Hepatocyte (in vitro differentiated cells): ENCODE results near the gene ADAMTSL3. TPM values are rescaled to one million over a fixed set of nuclear protein-coding genes. Genes with fewer than 3 reads are reported as not detected.

Experiments
- DNase-seq: peaks from one replicate; pipeline ENCODE4 v3.0.0-alpha.2; 2016; ENCODE audit warnings: low spot score
- H2AFZ ChIP-seq: fragments of 200-600 bp; sonication (generic); 2 replicates; pipeline ENCODE4 v1.6.0; 2016; ENCODE audit warnings: antibody characterized with exemption, mild to moderate bottlenecking
- H3K27ac ChIP-seq: fragments of 200-600 bp; sonication (generic); 2 replicates; pipeline ENCODE4 v1.5.1; 2016; ENCODE audit warnings: mild to moderate bottlenecking
- H3K27me3 ChIP-seq: fragments of 200-600 bp; sonication (generic); 2 replicates; pipeline ENCODE4 v1.6.1; 2016
- H3K36me3 ChIP-seq: fragments of 200-600 bp; sonication (generic); replicated peaks from 2 replicates; pipeline ENCODE4 v1.5.1; 2016; ENCODE audit warnings: low read depth; ENCODE audit not compliant: insufficient read depth
- H3K4me1 ChIP-seq: fragments of 200-600 bp; sonication (generic); 2 replicates; pipeline ENCODE4 v1.5.1; 2016; ENCODE audit warnings: mild to moderate bottlenecking, moderate library complexity; ENCODE audit not compliant: insufficient read depth
- H3K4me2 ChIP-seq: fragments of 200-600 bp; sonication (generic); 2 replicates; pipeline ENCODE4 v1.6.0; 2016
- H3K4me3 ChIP-seq: fragments of 200-600 bp; sonication (generic); 2 replicates; pipeline ENCODE4 v1.5.1; 2016; ENCODE audit warnings: mild to moderate bottlenecking
- H3K79me2 ChIP-seq: fragments of 200-600 bp; sonication (generic); 2 replicates; pipeline ENCODE4 v1.6.0; 2017; ENCODE audit warnings: mild to moderate bottlenecking
- H3K9me2 ChIP-seq: fragments of 200-600 bp; sonication (generic); replicated peaks from 2 replicates; pipeline ENCODE4 v1.6.0; 2017; ENCODE audit warnings: mild to moderate bottlenecking; ENCODE audit not compliant: insufficient read depth
- H3K9me3 ChIP-seq: fragments of 200-600 bp; sonication (generic); 2 replicates; pipeline ENCODE4 v1.5.1; 2016; ENCODE audit warnings: low read depth, mild to moderate bottlenecking
- H4K20me1 ChIP-seq: fragments of 200-600 bp; sonication (generic); 2 replicates; pipeline ENCODE4 v1.6.0; 2016; ENCODE audit warnings: mild to moderate bottlenecking; ENCODE audit not compliant: insufficient read depth, poor library complexity, severe bottlenecking
- CTCF ChIP-seq: fragments of 200-600 bp; sonication (generic); IDR thresholded peaks from 2 replicates; pipeline ENCODE4 v1.5.1; 2016; ENCODE audit warnings: antibody characterized with exemption, mild to moderate bottlenecking; ENCODE audit not compliant: poor library complexity
- EZH2 ChIP-seq: fragments of 200-600 bp; sonication (generic); IDR thresholded peaks from 2 replicates; pipeline ENCODE4 v1.6.1; 2016; ENCODE audit warnings: antibody characterized with exemption, mild to moderate bottlenecking, borderline replicate concordance
- EZH2phosphoT487 ChIP-seq: fragments of 200-600 bp; sonication (generic); IDR thresholded peaks from one replicate; pipeline ENCODE4 v1.6.1; 2018; ENCODE audit warnings: antibody characterized with exemption, mild to moderate bottlenecking, low read depth, moderate library complexity; ENCODE audit not compliant: unreplicated experiment, severe bottlenecking
- WGBS: methylation state at CpG from one replicate; pipeline ENCODE4 v1.1.6; 2016; ENCODE audit warnings: low lambda C conversion rate; ENCODE audit errors: missing lambda C conversion rate; 5-methylcytosine and 5-hydroxymethylcytosine counted together
- polyA plus RNA-seq: library from polyadenylated mRNA; unstranded; fragments of >200 nt; fragmentation: Nextera tagmentation; extraction: Ambion mirVana; gene quantifications from 2 replicates; pipeline ENCODE4 v1.2.1, GENCODE V29; 2016
- total RNA-seq: library from RNA; depleted of rRNA; stranded (reverse); fragments of >200 nt; gene quantifications from 2 replicates; pipeline ENCODE4 v1.2.3, GENCODE V29; 2014

Gene ADAMTSL3
- total and polyA plus RNA-seq, 2 experiments from 2014 or later, result 5.0 to 5.2 TPM

- Histone ChIP-seq H3K36me3 (no peaks in the 10 kb centered on the region), H3K79me2 (no peaks in the 10 kb centered on the region), H3K27ac (no peak overlapping the region), H3K9me3 (no peaks in the 10 kb centered on the region), H3K9me2 (no peaks in the 10 kb centered on the region), H2AFZ (no peak overlapping the region), H3K27me3 (no peaks in the 10 kb centered on the region), H3K4me2 (no peak overlapping the region), H3K4me1 (no peaks in the 10 kb centered on the region), H4K20me1 (no peaks in the 10 kb centered on the region), H3K4me3 (no peak overlapping the region)
- no peak for TF ChIP-seq CTCF
- no peak for TF ChIP-seq EZH2phosphoT487
- TF ChIP-seq EZH2, result no peak
- no peak for DNase-seq
- 92% methylated on average over 2 of the region's 2 CpGs for WGBS
Observed at GRCh38 chr15:83912343-83912742, 258.4 kb downstream of the ADAMTSL3 start.

DNA sequence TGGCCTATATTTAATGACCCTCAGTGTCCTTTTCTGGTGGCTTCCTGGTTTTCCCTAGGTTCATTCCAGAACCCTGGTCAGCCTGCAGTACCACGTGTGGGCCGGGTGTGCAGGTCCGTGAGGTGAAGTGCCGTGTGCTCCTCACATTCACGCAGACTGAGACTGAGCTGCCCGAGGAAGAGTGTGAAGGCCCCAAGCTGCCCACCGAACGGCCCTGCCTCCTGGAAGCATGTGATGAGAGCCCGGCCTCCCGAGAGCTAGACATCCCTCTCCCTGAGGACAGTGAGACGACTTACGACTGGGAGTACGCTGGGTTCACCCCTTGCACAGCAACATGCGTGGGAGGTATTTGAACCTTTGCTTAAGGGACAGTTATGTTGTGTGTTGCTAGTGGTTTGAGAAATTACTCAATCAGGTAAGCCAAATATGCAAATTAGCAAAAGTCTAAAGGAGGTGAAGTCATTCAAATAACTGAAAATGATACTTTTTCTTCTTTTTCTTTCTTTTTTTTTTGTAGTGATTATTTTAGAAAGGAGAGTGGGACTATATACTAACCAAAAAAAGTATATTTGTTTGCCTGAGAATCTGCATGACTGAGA is 259.2 kb downstream of the ADAMTSL3 start:
- no peak for DNase-seq
- H3K27me3 ChIP-seq, result no peaks in the 10 kb centered on the region
- TF ChIP-seq EZH2 (no peak), EZH2phosphoT487 (no peak), CTCF (no peak)
- H4K20me1 ChIP-seq, result no peaks in the 10 kb centered on the region
- no peak overlapping the region for H3K4me2 ChIP-seq
- H3K36me3 ChIP-seq, result no peaks in the 10 kb centered on the region
- no peaks in the 10 kb centered on the region for H3K4me1 ChIP-seq
- no peak overlapping the region for H3K4me3 ChIP-seq
- no peaks in the 10 kb centered on the region for H3K79me2 ChIP-seq
- no peaks in the 10 kb centered on the region for H3K9me2 ChIP-seq
- no peak overlapping the region for H2AFZ ChIP-seq
- 92% methylated on average over 14 of the region's 14 CpGs for WGBS
- no peak overlapping the region for H3K27ac ChIP-seq
- no peaks in the 10 kb centered on the region for H3K9me3 ChIP-seq

DNA sequence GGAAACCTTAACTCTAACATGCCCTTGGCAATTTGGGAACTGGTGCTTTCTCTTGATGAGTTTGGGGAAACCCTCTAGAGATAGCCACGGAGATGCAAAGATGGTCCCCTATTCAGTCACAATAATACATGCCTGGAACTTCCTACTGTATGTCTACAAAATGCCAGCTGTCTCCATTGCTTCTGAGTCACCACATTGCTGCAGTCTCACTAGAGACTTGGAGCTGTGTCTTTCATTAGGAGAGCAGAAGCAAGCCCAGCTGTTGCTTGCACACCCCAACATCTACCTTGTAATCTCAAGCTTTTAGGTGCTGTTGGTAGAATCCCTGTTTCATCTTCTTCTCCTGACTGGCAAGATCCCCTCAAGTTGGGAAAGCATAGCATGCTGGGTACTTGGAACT is 261.0 kb downstream of the ADAMTSL3 start:
- TF ChIP-seq CTCF (no peak), EZH2 (no peak), EZH2phosphoT487 (no peak)
- no peak for DNase-seq

More for the DNA sequence above, 261.0 kb downstream of the ADAMTSL3 start:
- no peak overlapping the region for H2AFZ ChIP-seq
- WGBS, result 95% methylated on average over 1 of the region's 1 CpG
- H3K79me2 ChIP-seq, result no peaks in the 10 kb centered on the region
- no peak overlapping the region for H3K4me3 ChIP-seq
- H3K36me3 ChIP-seq, result no peaks in the 10 kb centered on the region
- no peaks in the 10 kb centered on the region for H3K4me1 ChIP-seq
- H3K27ac ChIP-seq, result no peak overlapping the region
- H4K20me1 ChIP-seq, result no peaks in the 10 kb centered on the region
- no peaks in the 10 kb centered on the region for H3K27me3 ChIP-seq
- H3K9me2 ChIP-seq, result no peaks in the 10 kb centered on the region
- no peaks in the 10 kb centered on the region for H3K9me3 ChIP-seq
- H3K4me2 ChIP-seq, result no peak overlapping the region
